Activated T-cell treated with anti-CD3 and anti-CD28 coated beads, Interleukin-2, amount 50 U/mL, for 1 hour (primary cell): ENCODE measurements around the gene MDC1.

Experiments
- DNase-seq: peaks from one replicate; pipeline ENCODE4 v3.0.0-alpha.2; 2020

The MDC1 gene

GRCh38 chr6:30747902-30748769 is 31.1 kb upstream of the MDC1 start:
- no peak for DNase-seq

- no peak for DNase-seq
Measured at GRCh38 chr6:30747300-30747687, 30.2 kb upstream of the MDC1 start.

GRCh38 chr6:30744054-30744805 is 27.1 kb upstream of the MDC1 start, which contains the start of gene IER3:
Gene IER3, minus strand, starts transcription at chr6:30744547. Its CDS starts 29 bp downstream, at chr6:30744518.
- DNase-seq, result peak; percentile 80

GRCh38 chr6:30743099-30744053 is 26.3 kb upstream of the MDC1 start:
- peak; percentile 48 for DNase-seq

GRCh38 chr6:30742316-30743098 is 25.4 kb upstream of the MDC1 start, which contains the start of gene FLOT1:
Gene FLOT1, minus strand, starts transcription at chr6:30742687. Its CDS starts 498 bp downstream, at chr6:30742189.
- DNase-seq, result peak; percentile 87

- DNase-seq, result no peak
Measured at GRCh38 chr6:30741789-30742315, 24.8 kb upstream of the MDC1 start.

- no peak for DNase-seq
Measured at GRCh38 chr6:30741063-30741779, 24.1 kb upstream of the MDC1 start.

GRCh38 chr6:30740540-30740870 is 23.4 kb upstream of the MDC1 start:
- DNase-seq, result no peak

GRCh38 chr6:30738532-30738931 is 21.5 kb upstream of the MDC1 start:
- no peak for DNase-seq

GRCh38 chr6:30735668-30736314 is 18.7 kb upstream of the MDC1 start:
- no peak for DNase-seq

GRCh38 chr6:30732237-30732943 is 15.3 kb upstream of the MDC1 start:
- no peak for DNase-seq

GRCh38 chr6:30730601-30731435 is 13.7 kb upstream of the MDC1 start:
- peak; percentile 84 for DNase-seq

GRCh38 chr6:30727920-30728553 is 11.0 kb upstream of the MDC1 start:
- DNase-seq, result no peak

- DNase-seq, result no peak
Measured at GRCh38 chr6:30726506-30727413, 9.7 kb upstream of the MDC1 start.

- DNase-seq, result no peak
Measured at GRCh38 chr6:30725713-30726505, 8.8 kb upstream of the MDC1 start.

GRCh38 chr6:30724906-30725667 is 8.0 kb upstream of the MDC1 start:
- no peak for DNase-seq
